ENCODE results near the gene ICAM4. TPM values are rescaled to one million over a fixed set of nuclear protein-coding genes. Genes with fewer than 3 reads are reported as not detected.

Gene ICAM4
- total and polyA plus RNA-seq, 9 of the 15 experiments (the other 6 are each of a cell fraction or from before 2014, with no cell fraction given), result 14.1 to 86.1 (median 29.6) TPM

- TF ChIP-seq THAP7 (CRISPR knock-in tag; IDR thresholded peaks at IDR 0.05) (0 out of 2 replicates have a peak, but pooled peaks have one; percentile 10), ID3 (CRISPR knock-in tag; IDR thresholded peaks at IDR 0.05) (no peak), ID3 (tag; IDR thresholded peaks at IDR 0.05) (0 out of 2 replicates have a peak, but pooled peaks have one; percentile 33), RAD51 (IDR thresholded peaks at IDR 0.05; ENCODE audit: borderline replicate concordance, low read depth) (peak; percentile 56; the same call in 1 of the 2 replicates), ASH1L (IDR thresholded peaks at IDR 0.05; ENCODE audit: borderline replicate concordance, low read depth, partially characterized antibody) (no peak), REST (IDR thresholded peaks at IDR 0.05; ENCODE audit: borderline replicate concordance) (peak; percentile 33; the same call in 1 of the 2 replicates), REST (CRISPR knock-in tag; IDR thresholded peaks at IDR 0.05; ENCODE audit: low read depth) (no peak), CUX1 (CRISPR knock-in tag; IDR thresholded peaks at IDR 0.05) (no peak), FOXP1 (CRISPR knock-in tag; IDR thresholded peaks at IDR 0.05) (peak; percentile 88), ZNF785 (CRISPR knock-in tag; IDR thresholded peaks at IDR 0.05) (no peak), SNIP1 (IDR thresholded peaks at IDR 0.05; ENCODE audit: low read depth) (no peak)
These were observed 2.5 kb downstream of the ICAM4 start (continued) for GRCh38 chr19:10289167-10289835.
